ENCODE results near the gene KIAA0513.

KIAA0513 gene, protein sequence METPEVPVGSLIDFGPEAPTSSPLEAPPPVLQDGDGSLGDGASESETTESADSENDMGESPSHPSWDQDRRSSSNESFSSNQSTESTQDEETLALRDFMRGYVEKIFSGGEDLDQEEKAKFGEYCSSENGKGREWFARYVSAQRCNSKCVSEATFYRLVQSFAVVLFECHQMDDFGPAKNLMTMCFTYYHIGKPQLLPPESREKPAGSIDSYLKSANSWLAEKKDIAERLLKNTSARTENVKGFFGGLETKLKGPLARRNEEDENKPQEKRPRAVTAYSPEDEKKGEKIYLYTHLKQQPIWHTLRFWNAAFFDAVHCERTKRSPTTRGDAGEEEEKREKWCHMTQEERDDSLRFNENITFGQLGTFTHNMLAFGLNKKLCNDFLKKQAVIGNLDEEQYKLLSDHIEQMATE

DNA sequence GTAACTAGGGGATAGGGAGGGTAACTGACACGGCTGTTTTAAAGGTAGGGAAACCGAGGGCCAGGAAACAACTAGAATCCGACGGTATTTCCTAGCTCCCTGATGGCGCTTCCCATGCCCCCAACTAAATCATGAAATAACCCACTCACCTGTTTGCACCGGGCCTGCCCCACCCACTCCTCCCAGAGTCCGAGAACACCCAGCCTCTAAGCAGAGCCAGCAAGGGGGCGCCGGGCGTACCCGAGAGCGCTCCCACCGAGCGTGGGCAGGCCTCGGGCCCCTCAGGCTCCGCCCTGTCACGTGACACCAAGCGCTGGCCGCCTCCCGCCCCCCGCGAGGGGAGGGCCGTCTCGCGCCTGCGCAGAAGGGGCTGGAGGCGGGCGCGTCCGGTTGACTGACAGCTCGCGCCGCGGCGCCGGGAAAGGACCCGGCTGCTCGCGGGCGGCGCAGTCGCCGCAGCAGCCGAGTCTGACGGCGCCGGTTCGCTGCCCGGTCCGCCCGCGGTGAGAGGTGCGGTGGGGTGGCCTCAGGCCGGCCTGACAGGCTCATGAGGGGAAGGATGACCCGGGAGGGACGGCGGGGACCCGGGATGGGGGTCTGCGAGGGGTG lies at the start of gene KIAA0513:
Gene KIAA0513 (plus strand): TSS at position 447 of the 609 bp plus-strand sequence. CDS start 39,277 bp downstream, outside the sequence.
- peak; percentile 95 to 96 for DNase-seq

DNA sequence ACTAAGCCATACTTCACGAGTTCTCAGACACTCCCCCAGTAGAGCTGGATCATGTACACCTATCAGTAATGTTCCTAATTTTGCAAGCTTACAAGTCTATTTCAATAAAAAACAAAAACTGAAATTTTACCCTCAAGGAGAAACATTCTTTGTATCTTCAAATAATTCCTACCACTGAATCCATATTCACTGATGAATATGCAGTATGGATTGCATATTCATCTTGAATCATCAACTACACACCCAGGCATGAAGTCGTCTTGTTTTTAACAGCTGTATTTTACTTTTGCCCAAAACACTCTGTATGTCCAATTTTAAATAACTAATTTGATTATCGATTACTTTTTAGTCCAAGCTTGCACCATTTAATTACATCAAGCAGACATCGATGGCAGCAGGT lies 48.1 kb upstream of the KIAA0513 start:
- no peak for DNase-seq

DNA sequence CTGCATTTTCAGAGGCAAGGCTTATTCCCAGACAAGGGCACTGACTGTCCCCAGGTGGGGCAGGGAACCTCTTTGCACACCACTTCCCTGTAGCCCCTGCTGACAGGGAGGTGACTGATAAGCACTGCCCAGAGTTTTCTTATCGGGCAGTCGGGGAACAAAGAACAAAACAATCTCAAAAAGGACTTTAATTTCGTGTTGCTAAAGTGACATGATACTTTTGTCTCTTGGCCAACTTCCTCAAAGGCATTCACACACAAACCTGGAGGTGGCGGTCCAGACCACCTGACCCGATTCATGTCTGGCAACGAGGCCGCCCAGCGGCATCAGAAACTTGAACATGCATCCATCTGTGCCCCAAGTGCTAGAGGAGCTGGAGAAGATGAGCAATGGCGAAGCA lies 45.2 kb upstream of the KIAA0513 start:
- peak; percentile 18 to 49 for DNase-seq

DNA sequence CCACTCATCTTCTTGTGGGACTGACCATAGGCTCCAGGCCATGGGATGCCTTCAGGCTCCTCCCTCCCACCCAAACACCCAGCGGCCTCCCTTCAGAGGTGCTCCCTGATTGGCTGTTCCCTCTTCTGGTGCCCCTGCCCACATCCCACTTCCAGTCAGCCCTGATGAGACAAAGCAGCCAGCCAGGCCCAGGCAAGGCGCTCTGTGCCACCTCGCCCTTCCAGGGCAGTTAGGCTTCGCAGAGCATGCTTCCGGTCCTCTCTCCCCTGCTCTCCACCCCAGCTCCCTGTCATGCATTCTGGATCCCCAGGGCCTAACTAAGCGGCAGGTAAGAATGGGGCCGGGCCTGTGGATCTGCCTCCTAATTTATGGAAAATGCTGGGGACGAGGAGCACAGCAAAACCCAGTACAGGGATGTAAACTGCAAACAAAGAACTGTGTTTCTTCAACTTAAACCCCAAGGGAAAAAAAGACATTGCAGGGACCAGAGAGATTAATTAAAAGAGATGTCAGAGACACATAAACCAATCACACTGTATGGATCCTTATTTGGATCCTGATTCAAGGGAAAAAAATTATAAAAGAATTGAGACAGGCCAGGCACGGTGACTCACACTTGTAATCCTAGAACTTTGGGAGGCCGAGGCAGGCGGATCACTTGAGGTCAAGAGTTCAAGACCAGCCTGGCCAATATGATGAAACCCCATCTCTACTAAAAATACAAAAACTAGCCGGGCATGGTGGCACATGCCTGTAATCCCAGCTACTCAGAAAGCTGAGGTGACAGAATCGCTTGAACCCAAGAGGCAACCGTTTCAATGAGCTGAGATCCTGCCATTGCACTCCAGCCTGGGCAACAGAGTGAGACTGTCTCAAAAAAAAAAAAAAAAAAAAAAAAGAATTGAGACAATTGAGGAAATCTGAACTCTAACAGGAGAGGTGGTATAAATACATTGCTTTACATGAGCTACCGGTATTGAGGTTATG lies 42.2 kb upstream of the KIAA0513 start:
- DNase-seq, result no peak

DNA sequence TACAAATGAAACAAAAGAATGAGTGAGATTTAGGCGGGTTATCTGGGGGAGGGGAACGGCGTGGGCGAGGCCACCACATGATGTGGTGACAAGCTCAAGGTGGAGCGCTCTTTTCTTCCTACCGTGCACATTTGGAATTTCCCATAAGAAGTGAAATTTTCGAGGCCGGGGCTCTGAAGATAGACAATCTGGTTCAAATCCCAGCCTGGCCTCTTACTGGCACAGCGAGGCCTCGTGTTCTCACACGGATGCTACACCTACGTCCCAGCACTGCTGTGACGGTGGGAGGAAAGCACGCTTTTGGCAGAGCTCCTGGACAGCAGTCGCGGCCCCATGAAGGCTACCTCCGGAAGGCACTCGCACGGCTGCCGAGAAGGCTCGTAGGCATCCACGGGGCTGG lies 41.5 kb upstream of the KIAA0513 start:
- no peak for DNase-seq

DNA sequence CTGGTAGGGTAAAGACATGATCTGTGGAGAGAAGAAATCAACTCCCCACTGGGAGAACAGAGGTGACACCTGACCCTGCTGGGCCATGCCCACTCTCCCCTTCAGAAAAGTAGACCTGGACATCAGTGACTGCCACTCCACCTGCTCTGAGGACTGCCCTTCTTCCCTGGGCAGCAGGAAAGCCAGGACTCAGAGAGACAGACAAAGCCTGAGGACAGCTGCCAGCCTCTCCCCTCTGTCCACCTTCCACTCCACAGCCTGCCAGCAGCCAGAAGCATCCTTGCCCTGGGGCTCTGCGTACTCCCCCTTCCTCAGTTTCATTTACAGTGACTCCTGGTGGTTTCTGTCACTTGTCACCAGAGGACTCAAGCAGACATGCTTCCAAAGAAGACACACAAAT lies 40.7 kb upstream of the KIAA0513 start:
- DNase-seq, result no peak

DNA sequence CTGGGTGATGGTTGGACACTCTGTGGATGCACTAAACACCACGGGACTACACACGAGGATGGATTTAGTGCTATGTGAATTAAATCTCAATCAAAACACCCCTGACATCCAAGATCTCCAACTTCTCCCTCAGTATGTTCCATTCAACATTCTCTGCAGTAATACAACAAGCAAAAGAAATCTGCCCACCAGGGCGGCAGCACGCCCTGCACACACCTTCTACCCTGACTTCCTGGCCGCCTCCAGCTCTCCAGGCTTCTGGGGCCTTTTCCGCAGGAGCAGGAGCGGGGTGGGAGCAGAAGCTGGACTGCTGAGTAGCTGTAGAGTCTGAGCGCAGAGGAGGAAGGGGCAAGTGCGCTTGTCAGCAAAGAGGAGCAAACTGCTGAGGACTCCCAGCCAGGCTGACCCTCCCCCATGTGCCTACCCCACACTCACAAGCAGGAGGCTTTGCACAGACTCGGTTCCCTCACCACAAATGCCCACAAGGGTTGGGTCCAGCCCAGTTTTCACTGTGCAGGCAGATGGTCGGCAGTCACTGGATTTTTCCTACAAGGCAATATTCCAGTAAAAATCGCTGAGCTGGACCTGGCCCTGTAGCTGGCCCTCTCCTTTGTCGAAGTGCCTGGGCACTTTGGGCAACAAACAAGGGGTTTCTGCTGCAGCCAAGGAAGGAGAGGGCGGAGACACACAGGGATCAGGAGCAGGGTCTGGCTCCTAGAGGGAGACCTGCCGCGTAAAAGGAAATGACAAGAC lies 39.1 kb upstream of the KIAA0513 start:
- DNase-seq, result no peak

DNA sequence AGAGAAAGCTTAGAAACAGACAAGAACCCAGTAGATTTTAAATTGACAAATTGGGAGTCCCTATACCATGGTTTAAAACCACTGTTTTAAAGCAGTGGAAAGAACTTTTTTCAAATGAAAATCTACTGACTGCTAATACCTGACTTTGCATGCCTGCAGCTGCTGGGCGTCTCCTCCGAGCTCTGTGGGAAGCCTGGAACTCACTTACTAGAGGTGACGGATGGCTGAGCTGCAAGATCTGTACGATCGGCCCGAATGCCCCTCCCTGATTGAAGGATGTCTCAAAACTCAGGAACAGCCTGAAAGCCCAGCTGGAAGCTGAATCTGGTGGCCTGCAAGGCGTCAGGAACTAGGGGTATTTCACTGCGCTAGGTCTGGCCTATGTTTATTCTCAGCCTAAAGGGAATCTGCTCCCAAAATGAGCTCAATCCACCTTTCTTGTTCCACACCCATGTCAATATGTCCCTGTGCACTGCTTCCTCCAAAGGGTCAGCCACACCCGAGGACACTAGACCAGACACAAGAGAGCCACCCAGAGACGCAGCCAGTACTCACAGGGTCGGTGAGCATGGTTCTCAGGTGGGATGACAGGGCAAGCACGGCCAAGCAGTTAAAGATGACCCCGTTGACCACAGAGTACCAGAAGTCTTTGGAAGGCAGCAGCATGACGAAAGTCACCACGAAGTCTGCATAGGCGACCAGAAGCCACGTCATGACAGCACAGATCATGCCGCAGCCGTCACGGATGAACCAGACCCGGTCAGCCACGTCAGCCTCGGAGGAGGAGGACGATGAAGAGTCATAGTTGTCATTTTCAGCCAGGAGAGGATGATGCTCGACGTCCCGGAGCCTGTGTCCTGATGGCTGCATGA lies 37.6 kb upstream of the KIAA0513 start:
- no peak for DNase-seq

DNA sequence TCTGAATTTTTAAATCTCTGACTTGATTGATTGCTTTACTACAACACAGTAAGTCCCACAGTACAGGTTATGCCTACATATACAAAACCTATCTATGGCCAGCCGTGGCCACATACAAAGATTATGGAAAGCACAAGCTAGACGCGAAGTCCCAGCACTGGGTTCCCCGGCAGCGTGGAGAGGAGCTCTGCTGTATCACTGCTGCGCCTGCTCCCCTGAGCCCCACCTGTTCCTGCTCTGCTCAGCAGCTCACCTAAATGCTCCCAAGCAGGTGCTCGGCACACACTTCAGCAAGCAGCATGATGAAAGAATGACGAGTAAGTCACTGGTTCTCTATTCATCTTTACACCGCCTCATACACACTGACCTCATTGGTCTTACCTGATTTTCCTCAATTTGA lies 36.8 kb upstream of the KIAA0513 start:
- DNase-seq, result no peak

DNA sequence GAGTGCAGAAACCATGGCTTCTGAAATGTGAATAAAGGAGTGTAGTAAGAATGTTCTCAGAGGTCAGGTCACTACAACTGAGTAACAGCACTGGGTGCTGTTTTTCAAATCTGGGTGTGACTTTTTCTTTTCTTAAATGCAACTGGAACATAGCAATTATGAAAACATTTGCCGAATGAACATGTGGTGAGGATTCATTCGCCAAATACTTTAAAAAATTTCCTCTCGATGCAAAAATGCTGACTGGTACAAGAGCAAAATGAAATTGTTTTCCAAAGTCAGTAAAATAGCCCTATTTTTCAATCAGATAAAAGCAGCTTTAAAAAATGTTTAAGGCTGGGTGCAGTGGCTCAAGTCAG lies 34.9 kb upstream of the KIAA0513 start:
- DNase-seq, result no peak

DNA sequence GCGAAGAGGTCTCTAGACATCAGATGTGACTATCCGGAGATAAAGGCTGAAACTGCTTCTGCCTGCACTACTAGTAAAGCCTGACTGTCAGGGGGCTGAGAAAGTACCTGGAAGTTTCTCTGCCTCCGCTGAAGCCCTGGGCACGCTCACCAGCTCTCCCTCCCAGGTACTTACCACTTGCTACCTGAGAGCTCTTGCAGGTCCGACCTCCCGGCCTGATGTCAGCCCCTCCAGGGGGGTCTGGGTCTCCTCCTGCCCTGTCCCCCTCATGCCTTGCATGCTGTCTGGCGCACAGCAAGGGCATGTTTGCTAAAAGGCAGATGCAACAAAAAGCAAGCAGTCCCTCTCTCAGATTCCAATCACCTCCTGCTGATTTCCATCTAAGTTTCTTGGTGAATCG lies 33.7 kb upstream of the KIAA0513 start:
- no peak for DNase-seq

DNA sequence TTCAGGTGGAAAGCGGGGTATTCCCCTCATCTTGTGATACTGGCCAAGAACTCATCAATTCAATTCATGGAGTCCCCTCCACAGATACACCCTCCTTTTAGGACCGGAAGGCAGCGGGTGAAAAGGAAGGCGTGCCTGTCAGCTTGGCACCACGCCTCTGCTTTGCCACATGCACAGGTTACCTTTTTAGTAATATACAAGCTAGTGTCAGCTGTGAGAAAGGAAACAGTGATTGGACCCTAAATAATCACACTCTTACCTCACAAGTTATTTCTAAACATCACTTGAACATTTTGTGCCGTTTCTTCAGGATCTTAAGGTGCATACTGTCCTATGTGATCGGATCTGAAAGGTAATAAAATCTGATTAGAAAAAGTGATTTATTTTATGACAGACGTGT lies 31.9 kb upstream of the KIAA0513 start:
- peak in 1 of 2 donors; percentile 48 for DNase-seq

DNA sequence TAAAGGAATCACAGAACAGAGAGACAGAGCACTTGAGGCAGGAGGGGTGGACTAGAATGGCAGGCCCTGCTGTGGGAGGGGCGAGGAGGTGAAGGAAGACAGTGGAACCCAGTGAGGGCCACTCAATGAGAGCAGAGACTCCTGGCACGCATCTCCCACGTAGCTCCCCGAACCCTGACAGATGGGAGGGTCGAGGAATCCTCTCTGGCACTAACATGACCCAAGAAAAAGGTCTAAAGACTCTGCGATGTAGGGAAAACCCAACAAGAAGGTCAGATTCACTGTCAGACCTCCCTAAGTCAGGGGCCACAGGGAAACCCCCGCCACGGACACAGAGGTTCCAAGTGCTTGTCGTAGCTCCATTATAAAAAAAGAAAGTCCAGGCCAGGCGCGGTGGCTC lies 31.2 kb upstream of the KIAA0513 start:
- no peak for DNase-seq

DNA sequence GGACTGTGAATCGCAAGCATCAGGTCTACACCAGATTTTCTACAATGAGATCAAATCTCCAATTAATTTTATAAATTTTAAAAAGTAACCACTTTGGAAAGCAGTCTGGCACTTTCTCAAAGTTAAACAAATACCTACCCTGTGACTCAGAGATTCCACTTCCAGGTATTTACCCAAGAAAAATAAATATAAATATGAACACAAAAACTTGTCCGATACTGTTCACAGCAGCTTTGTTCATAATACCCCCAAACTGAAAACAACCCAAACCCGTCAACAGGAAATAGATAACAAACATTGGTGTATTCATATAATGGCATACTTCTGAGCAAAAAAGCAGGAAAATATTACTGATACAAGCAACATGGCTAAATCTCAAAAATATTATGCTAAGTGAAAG lies 28.4 kb upstream of the KIAA0513 start:
- DNase-seq, result no peak

DNA sequence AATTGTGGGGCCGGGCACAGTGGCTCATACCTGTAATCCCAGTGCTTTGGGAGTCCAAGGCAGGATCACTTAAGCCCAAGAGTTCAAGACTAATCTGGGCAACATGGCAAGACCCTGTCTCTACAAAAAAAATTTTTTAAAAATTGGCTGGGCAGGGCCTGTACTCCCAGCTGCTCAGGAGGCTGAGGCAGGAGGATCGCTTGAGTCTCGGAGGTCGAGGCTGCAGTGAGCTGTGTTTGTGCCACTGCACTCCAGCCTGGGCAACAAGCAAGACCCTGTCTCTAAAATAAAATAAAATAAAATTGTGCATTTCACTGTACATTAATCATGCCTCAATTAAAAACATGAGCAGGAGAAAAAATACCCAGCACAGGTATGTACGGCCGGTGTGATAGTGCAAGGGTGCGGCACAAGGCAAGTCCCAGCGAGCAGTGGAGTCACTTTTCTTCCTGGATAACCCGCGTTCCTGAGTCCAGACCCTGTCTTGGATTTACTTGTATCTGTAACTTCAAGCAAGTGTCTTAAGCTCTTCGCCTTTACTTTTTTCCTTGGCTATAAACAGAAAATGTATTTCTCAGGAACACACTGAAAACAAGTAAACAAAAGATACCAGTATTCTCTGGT lies 27.6 kb upstream of the KIAA0513 start:
- no peak for DNase-seq

DNA sequence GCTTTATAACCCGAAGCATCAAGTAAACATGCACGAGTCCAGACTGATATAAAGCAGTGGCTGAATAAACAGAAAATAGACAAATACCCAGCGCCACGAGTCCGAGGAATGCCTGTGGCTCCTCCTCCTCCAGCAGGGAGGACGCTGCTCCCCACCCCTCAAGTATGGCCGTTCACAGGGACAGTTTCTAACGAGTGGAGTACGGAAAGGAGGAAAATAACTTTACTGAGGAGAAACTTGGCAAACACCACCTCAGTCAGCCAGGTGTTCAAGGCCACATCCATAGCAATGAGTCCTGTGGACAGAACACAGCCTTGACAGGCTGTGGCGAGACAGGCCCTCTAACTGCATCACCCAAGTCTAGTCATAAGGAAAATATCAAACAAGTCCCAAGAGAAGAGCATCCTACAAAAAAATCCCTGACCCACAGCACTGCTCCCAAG lies 25.5 kb upstream of the KIAA0513 start:
- DNase-seq, result no peak

DNA sequence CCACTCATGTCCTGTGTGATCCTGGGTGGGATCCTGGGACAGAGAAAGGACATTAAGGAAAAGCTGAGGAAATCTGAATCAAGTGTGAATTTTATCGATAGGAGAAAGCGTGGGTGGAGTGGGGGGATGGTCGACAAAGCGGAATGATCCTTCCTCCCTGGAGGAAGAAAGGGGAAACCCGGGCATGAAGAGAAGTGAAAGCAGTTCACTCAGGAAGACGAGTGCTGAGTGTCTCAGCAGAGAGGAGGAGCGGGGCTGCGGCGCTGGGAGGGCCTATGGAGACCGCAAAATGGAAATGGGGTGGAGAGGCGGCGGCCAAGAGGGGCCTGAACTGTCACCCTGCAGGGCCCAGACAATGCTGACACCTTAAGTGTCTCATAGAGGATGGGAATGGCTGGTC lies 25.0 kb upstream of the KIAA0513 start:
- DNase-seq, result peak in 1 of 2 donors; percentile 46

DNA sequence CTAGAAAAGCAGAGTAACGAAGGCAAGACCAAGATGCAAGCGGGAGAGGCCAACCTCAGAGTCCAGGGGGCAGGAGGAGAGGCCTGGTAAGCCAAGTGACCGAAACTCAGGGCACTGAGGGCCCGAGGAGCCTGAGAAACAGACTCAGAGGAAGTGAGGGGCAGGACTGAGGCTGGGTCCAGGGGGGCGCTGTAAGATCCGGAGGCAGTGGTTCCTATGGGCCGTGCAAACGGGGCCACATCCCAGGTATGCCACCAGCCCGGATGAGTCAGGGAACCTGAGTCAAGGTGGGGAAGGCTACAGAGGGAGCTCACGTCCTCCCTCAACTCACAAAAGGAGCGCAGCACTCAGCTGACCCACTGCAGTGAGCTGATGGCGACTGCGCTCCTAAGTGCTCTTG lies 24.5 kb upstream of the KIAA0513 start:
- no peak for DNase-seq

DNA sequence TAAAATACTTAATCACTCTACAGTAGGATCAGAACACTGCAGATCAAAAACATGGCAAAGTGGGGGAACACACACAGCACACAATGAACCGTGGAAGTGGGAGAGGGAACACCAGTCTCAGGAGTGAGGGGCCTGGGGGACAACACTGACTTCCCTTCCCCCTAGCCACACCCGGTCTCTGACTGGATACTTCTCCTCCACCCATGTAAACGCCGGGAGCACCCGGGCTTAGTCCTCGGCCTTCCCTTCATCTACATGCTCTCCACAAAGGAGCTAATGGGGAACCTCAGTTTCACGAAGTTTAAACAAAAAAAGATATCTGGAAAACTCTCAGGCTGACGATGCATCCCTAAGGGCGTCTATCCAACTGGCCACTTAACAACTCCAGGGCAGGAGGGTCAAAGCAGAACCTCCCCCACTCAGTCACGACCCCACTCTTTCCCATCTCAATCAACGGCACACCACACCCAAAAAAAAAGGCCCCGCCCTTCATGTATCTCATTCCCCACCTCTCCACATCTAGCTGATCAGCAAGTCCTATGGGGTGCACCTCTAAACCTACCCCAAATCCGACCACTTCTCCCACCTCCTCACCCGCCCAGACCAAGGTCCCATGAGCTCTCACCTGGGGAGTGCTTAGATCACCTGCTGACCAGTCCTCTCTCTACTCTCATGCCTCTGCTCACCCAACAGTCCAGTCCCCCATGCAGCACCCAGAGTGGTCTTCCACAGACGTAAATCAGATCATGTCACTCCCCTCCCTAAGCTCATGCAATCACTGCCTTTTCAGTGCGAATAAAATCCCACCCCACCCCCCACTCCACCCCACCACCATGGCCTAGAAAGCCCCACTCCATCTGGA lies 23.6 kb upstream of the KIAA0513 start:
- no peak for DNase-seq

DNA sequence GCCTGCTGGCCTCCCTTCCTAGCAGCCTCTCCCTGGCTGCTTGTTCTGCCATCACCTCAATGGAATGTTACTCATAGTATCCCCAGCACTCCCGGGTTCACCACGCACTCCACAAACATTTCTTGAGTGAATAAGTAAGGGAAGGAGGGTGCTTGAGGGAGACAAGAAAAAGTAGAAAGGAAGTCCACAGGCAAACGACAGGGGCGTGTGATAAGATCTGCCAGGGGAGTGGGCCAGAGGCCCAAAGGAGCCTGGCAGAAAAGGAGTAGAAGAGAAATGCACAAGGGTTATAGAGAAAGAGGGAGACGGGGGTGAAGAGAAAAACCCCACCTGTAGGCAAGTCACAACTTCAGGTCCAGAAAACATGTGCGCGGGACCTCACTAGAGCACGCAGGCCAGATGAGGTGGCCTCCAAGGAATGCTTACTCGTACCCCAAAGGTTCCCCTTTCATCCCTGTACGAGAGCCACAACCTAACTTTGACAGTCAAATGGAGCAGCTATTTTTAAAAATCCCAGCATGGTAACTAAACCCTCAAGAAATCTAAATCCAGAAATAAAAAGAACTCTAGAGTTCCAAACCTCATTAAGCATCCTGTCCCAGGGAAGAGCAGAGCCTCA lies 22.9 kb upstream of the KIAA0513 start:
- no peak for DNase-seq

Measured in CD4-positive, alpha-beta T cell treated with Interleukin-1 beta for 1 hour (primary cell).